Measurements from ENCODE around the gene FANCC.

Gene FANCC

DNA sequence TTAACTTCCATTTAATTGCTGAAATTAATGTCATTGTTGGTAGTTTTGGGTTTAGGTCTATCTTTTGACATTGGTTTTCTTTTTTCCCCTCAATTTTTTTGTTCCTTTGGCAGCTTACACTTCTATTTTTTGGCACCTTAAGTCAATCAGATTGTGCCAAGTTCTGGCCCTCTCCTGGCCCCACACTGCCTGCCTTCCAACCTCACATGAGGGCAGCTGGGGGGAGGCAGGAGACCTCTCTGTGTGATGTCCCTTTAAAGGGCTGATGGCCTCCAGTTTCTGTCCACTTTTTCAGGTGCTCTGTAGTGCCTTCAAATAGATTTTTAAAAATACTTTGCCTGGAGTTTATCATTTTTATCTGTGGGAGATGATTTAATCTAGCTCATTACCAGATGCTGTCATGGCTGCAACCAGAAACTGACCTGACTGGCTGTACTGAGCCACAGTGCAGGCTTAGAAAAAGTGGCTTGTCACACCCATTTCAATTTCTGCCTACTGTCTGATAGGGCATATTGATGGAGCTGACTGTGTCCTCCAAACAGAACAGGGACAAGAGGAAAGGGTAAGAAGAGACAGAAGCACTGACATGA is 196.6 kb downstream of the FANCC start:
- DNase-seq (ENCODE audit: low spot score), result no peak

DNA sequence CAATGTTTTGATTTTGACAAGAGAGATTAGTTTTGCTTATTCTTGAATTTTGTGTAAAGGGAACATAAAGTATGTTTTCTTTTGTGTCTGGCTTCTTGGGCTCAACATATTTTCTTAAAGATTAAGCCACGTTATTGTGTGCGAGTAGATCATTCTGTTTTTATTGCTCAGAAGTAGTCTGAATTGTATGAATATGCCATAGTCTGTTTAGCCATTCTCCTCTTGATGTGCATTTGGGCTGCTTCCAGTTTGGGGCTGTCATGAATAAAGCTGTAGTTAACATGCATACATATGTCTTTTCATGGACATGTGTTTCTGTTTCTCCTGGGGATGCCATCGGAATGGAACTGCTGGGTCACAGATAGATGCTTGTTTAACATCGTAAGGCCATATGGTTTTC is 198.9 kb downstream of the FANCC start:
- no peak for DNase-seq (ENCODE audit: low spot score)

- DNase-seq (ENCODE audit: low spot score), result no peak
Measured at GRCh38 chr9:95116808-95117204, 200.7 kb downstream of the FANCC start.

GRCh38 chr9:95116002-95116807 is 201.3 kb downstream of the FANCC start:
- no peak for DNase-seq (ENCODE audit: low spot score)

DNA sequence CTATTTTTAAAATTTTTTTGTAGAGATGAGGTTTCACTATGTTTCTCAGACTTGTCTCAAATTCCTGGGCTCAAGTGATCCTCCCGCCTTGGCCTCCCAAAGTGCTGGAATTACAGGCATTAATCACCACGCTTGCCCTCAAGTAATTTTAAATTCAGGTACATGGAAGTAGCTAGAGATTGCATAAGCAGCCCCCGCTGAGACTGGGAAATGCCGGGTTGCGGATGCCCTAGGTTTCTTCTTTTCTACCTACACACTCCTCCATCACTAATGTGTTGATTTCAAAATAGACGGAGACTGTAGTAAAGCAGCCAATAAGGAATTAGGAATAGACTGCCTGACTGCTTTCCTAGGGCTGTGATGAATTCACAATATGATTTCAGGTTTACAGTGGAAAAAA is 202.4 kb downstream of the FANCC start:
- no peak for DNase-seq (ENCODE audit: low spot score)

GRCh38 chr9:95112436-95113280 is 204.9 kb downstream of the FANCC start:
- DNase-seq (ENCODE audit: low spot score), result no peak

- DNase-seq (ENCODE audit: low spot score), result no peak
Measured at GRCh38 chr9:95111716-95112115, 205.8 kb downstream of the FANCC start.

DNA sequence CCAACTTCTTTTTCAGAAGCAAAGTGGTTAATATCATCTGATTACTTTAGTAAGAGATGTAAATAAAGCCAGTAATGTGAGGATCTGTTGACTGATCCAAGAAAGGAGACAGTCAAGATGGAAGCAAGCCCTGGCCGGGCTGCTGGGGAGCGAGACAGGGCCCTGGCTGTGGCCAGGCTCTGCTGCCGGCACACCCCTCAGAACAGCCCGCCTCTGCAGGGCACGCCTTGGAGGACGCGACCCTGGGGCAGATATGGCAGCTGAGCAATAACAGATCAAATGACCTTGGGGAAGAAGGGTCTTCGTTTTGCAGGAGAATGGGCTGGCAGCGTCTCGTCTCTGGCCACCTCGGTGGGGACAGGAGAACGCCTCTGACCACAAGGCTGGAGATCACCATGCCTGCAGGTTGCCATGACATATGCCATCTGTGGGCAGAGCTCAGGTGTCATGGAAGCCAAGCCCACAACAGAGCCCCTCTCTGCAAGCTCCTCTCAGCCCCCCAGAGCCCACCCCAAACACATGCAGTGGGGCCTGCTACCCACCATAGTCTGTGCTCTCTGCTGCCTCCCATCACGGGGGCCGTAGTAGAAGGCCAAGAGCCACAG is 206.5 kb downstream of the FANCC start:
- DNase-seq (ENCODE audit: low spot score), result no peak

- no peak for DNase-seq (ENCODE audit: low spot score)
Measured at GRCh38 chr9:95109456-95109855, 208.1 kb downstream of the FANCC start.

DNA sequence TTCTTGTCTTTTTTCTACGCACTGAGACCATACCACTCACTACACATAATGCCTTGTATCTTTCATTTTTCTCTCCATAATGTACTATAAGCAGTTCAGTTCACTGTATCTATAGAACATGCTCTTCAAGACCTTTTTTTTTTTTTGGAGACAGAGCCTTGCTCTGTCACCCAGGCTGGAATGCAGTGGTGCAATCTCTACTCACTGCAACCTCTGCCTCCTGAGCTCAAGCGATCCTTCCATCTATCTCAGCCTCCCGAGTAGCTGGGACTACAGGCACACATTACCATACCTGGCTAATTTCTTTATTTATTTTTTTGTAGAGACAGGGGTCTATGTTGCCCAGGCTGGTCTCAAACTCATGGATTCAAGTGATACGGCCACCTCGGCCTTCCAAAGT is 208.7 kb downstream of the FANCC start:
- DNase-seq (ENCODE audit: low spot score), result no peak

DNA sequence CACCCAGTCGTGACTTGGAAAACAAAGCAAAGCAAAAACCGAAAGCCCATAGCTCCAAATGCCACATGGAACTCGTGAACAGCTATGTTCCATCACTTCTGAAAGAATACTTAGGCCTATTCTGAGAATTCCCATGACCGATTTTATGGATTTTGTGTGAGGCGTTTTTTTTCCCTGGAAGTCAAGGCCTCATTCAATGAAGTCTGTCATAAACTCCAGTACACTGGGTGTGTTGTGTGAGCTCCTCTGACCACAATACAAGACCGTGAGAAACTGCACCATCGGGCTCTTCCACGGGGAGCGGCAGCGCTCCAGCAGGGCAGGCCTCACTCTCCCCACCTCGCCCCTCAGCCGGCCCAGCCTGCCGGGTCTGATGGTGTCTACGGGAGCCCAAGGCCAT is 209.5 kb downstream of the FANCC start:
- DNase-seq (ENCODE audit: low spot score), result no peak

- no peak for DNase-seq (ENCODE audit: low spot score)
Measured at GRCh38 chr9:95107001-95107749, 210.3 kb downstream of the FANCC start.

DNA sequence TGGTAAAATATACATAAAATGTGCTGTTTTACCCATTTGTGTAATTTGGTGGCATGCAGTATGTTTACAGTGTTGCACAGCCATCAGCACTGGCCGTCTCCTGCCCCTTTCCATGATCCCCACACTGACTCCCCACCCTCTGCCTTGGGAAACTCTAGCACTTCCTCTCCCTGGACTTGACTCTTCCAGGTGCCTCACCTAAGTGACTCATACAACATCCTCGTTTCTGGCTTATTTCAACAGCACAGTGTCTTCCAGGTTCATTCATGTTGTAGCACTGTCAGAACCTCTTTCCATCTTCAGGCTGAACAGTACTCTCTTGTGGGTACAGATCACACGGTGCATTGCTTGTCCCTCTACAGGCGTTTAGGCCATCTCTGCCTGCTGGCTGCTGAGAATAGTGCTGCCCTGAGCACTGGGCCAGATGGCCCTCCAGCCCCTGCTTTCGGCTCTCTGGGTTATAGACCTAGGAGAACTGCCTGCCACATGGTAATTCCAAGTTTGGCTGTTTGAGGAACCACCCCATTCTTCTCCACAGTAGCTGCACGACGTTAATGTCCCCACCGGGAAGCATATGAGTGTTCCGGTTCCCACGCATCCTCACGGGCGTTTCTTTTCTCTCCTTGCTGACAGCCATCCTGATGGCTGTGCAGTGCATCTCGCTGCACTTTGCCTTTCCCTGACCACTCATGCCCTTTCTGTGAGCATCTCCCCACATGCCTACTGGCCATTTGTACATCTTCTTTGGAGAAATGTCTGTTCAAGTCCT is 211.8 kb downstream of the FANCC start:
- DNase-seq (ENCODE audit: low spot score), result no peak

GRCh38 chr9:95104980-95105379 is 212.5 kb downstream of the FANCC start:
- DNase-seq (ENCODE audit: low spot score), result no peak

- no peak for DNase-seq (ENCODE audit: low spot score)
Measured at GRCh38 chr9:95104581-95104960, 212.9 kb downstream of the FANCC start.

DNA sequence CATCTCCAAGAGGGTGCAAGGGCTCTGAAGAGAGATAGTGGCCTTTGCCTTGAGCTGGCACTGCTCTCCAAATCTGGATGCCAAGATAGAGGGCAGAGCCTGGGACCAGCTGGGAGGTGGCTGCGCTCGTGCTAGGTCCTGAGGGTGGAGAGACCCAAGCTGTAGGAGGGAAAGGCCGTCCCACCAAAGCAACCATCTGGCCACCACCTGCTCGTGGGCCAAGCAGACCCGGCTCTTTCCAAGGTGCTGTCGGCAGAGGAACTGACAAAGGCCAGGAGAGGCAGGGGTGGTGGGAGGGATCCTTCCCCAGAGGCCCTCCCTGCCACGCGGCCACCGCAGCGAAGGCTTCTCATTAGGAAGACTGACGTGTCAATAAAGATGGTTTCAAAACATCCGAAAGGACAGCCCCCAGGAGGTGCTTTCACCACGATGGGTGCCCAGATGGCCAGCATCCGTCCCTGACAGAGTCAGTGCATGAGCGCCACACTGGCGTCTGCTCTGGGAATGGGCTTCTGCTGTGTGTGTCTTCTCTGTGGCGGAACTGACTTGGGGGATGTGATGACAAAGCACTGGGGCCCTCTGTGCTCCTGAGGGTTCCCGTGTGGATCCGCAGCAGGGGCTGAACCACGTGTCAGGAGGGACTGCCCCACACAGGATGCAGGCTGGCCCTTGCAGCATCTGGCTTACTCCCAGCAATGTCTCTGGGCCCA is 213.5 kb downstream of the FANCC start:
- DNase-seq (ENCODE audit: low spot score), result no peak

- no peak for DNase-seq (ENCODE audit: low spot score)
Measured at GRCh38 chr9:95103281-95103771, 214.2 kb downstream of the FANCC start.

- no peak for DNase-seq (ENCODE audit: low spot score)
Measured at GRCh38 chr9:95102572-95102971, 214.9 kb downstream of the FANCC start.

DNA sequence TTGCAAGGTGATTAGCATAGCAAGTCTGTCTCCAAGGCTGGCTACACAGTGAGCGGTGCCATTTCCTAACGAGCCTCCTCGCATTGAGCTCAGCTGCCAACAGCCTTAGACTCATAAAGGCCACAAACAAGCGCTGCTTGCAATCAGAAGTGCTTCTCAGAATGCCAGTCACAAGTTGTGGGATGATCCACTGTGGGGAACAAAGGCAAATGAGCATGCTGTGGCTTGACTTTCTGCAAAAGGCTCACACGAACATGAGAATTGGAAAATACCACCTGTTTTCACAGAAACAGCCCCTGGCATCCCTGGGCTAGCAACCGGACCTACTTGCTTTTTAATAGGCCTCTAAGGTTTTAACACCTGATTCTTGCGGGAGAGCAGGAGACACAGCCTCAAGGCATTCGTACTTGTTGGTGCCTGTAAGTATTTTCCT is 215.5 kb downstream of the FANCC start:
- no peak for DNase-seq (ENCODE audit: low spot score)

- no peak for DNase-seq (ENCODE audit: low spot score)
Measured at GRCh38 chr9:95101326-95101725, 216.2 kb downstream of the FANCC start.
